Measurements from ENCODE around the gene PLEKHG2.

The PLEKHG2 gene

GRCh38 chr19:39405958-39406655 lies 6.4 kb upstream of the PLEKHG2 start:
- peak; percentile 77 for DNase-seq (ENCODE audit: low read depth)

- peak; percentile 83 for DNase-seq (ENCODE audit: low read depth)
Measured at GRCh38 chr19:39406656-39407409, 5.6 kb upstream of the PLEKHG2 start, which contains the start of gene ZFP36. Gene ZFP36, plus strand, starts transcription at chr19:39406847. Its CDS starts 58 bp downstream, at chr19:39406905.

GRCh38 chr19:39407410-39407659 lies 5.1 kb upstream of the PLEKHG2 start:
- DNase-seq (ENCODE audit: low read depth) = no peak

- peak; percentile 73 for DNase-seq (ENCODE audit: low read depth)
Measured at GRCh38 chr19:39407660-39408391, 4.6 kb upstream of the PLEKHG2 start.

- no peak for DNase-seq (ENCODE audit: low read depth)
Measured at GRCh38 chr19:39408392-39409207, 3.9 kb upstream of the PLEKHG2 start.

GRCh38 chr19:39409208-39410016 lies 3.1 kb upstream of the PLEKHG2 start:
- DNase-seq (ENCODE audit: low read depth) = peak; percentile 68

GRCh38 chr19:39410017-39410830 lies 2.2 kb upstream of the PLEKHG2 start:
- DNase-seq (ENCODE audit: low read depth) = peak; percentile 56

- DNase-seq (ENCODE audit: low read depth) = no peak
Measured at GRCh38 chr19:39410831-39411080, 1.7 kb upstream of the PLEKHG2 start.

GRCh38 chr19:39411081-39411831 lies 1.2 kb upstream of the PLEKHG2 start:
- no peak for DNase-seq (ENCODE audit: low read depth)

- peak; percentile 76 for DNase-seq (ENCODE audit: low read depth)
Measured at GRCh38 chr19:39411832-39412099, 703 bp upstream of the PLEKHG2 start.

- DNase-seq (ENCODE audit: low read depth) = no peak
Measured at GRCh38 chr19:39412867-39413271, 400 bp downstream of the PLEKHG2 start.

- DNase-seq (ENCODE audit: low read depth) = no peak
Measured at GRCh38 chr19:39413272-39413910, 922 bp downstream of the PLEKHG2 start.

GRCh38 chr19:39413911-39414608 lies 1.6 kb downstream of the PLEKHG2 start:
- DNase-seq (ENCODE audit: low read depth) = no peak

- no peak for DNase-seq (ENCODE audit: low read depth)
Measured at GRCh38 chr19:39415111-39416046, 2.9 kb downstream of the PLEKHG2 start.

GRCh38 chr19:39416152-39417120 lies 4.0 kb downstream of the PLEKHG2 start:
- no peak for DNase-seq (ENCODE audit: low read depth)

GRCh38 chr19:39417463-39418181 lies 5.2 kb downstream of the PLEKHG2 start:
- no peak for DNase-seq (ENCODE audit: low read depth)
